Suprapubic skin (tissue), 4 donors: Measurements from ENCODE around the gene PDE11A. TPM values are rescaled to one million over a fixed set of nuclear protein-coding genes. Genes with fewer than 3 reads are reported as not detected.

ENCODE experiments used
- DNase-seq, 2 donors: peaks; one replicate each; pipeline ENCODE4 v3.0.0-alpha.2; 2019; ENCODE audit warnings: low spot score in 2 of 2
- H3K27ac ChIP-seq: fragments of 200-600 bp; sonication (generic); one replicate; pipeline ENCODE4 v1.5.1; 2019
- H3K27me3 ChIP-seq: fragments of 200-600 bp; sonication (generic); one replicate; pipeline ENCODE4 v1.5.1; 2019
- H3K36me3 ChIP-seq: fragments of 200-600 bp; sonication (generic); one replicate; pipeline ENCODE4 v1.5.1; 2019
- H3K4me1 ChIP-seq: fragments of 200-600 bp; sonication (generic); one replicate; pipeline ENCODE4 v1.5.1; 2019
- H3K4me3 ChIP-seq: fragments of 200-600 bp; sonication (generic); one replicate; pipeline ENCODE4 v1.5.1; 2019; ENCODE audit warnings: mild to moderate bottlenecking
- H3K9me3 ChIP-seq: fragments of 200-600 bp; sonication (generic); one replicate; pipeline ENCODE4 v1.5.1; 2019
- CTCF ChIP-seq, 2 donors: fragments of 200-600 bp in 1 of 2; fragments of 450-650 bp in 1 of 2; sonication (generic) in 1 of 2; IDR thresholded peaks; one replicate each; pipeline ENCODE4 v1.5.1; 2016 to 2019; ENCODE audit warnings: antibody characterized with exemption in 2 of 2, mild to moderate bottlenecking in 1 of 2, moderate library complexity in 1 of 2
- EP300 ChIP-seq: sonication (generic); formaldehyde crosslinking; IDR thresholded peaks from one replicate; pipeline ENCODE4 v1.6.1; 2017; ENCODE audit warnings: antibody characterized with exemption
- POLR2A ChIP-seq, 2 donors: fragments of 450-650 bp; IDR thresholded peaks; one replicate each; pipeline ENCODE4 v1.6.1; 2017; ENCODE audit warnings: antibody characterized with exemption in 2 of 2, mild to moderate bottlenecking in 2 of 2, moderate library complexity in 2 of 2
- POLR2AphosphoS5 ChIP-seq, 3 donors: sonication (generic); formaldehyde crosslinking; IDR thresholded peaks; one replicate each; pipeline ENCODE4 v1.6.1; 2017; ENCODE audit warnings: antibody characterized with exemption in 3 of 3
- WGBS: methylation state at CpG from one replicate; pipeline ENCODE4 v1.1.5; 2018; 5-methylcytosine and 5-hydroxymethylcytosine counted together
- total RNA-seq, 4 donors: library from RNA; depleted of rRNA; stranded (reverse); fragments of >200 nt; gene quantifications; one replicate each; pipeline ENCODE4 v1.1.0, GENCODE V29; 2016

Gene PDE11A
- total RNA-seq, 4 donors from 2014 or later, result 0.08 to 1.0 (median 0.36) TPM

DNA sequence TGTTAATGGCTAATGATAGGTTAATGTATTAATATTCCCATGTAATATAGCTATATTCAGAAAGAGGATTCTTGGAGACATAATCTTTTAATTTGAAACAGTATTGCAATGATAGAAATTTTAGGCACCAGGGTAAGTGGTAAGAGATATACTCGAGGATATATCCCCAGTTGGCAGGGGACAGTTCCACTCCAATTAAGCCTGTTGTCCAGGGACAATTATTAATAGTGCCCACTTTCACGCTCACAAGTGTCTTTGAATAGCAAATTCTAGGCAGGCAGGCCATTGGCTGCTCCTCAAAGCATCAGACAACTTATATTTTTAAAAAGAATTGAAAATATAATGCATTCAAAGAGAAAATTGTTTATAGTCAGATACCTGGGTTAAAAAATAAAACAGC is 190.7 kb downstream of the PDE11A start:
- DNase-seq, result no peak
- WGBS, result 71% methylated on average over 2 of the region's 2 CpGs
- Histone ChIP-seq H3K4me1 (peaks cover 8% of the 10 kb centered on the region), H3K27me3 (no peaks in the 10 kb centered on the region), H3K4me3 (no peak overlapping the region), H3K9me3 (no peaks in the 10 kb centered on the region), H3K27ac (no peak overlapping the region), H3K36me3 (no peaks in the 10 kb centered on the region)
- no peak for TF ChIP-seq POLR2A (IDR thresholded peaks at IDR 0.05)

DNA sequence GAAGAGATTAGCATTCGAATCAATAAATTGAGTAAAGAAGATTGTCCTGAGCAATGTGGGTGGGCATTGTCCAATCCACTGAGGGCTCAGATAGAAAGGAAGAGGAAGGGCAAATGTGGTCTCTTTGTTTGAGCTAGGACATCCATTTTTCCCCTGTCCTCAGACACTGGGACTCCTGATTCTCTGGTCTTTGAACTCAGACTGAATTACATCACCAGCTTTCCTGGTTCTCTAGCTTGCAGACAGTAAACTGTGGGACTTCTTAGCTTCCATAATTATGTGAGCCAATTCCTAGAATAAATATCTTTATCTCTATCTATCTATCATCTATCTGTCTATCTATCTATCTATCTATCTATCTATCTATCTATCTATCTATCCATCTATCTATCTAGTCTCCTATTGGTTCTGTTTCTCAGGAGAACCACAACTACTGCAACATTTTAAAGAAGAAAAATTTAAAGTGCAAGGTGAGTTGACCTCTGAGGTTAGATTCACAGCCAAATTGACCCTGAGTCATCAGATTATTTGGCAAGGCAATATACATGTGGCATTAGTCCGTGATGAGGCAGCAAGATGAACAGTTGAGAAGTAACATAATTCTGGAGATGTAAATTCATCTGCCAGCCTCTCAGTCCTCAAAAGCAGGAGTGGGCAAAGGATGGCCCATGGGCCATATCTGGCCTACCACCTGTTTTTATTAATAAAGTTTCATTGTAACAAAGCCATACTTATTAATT is 191.4 kb downstream of the PDE11A start:
- Histone ChIP-seq H3K4me3 (no peak overlapping the region), H3K27ac (no peak overlapping the region), H3K4me1 (peaks cover 8% of the 10 kb centered on the region), H3K9me3 (no peaks in the 10 kb centered on the region), H3K27me3 (no peaks in the 10 kb centered on the region), H3K36me3 (no peaks in the 10 kb centered on the region)
- no peak for DNase-seq
- WGBS, result 71% methylated on average over 2 of the region's 2 CpGs
- TF ChIP-seq EP300 (no peak), POLR2A (IDR thresholded peaks at IDR 0.05) (no peak), POLR2AphosphoS5 (IDR thresholded peaks at IDR 0.05) (no peak), CTCF (IDR thresholded peaks at IDR 0.05) (no peak)

- WGBS, result 92% methylated on average over 2 of the region's 2 CpGs
- Histone ChIP-seq H3K27me3 (no peaks in the 10 kb centered on the region), H3K4me3 (no peak overlapping the region), H3K27ac (no peak overlapping the region), H3K4me1 (peaks cover 8% of the 10 kb centered on the region), H3K36me3 (no peaks in the 10 kb centered on the region), H3K9me3 (no peaks in the 10 kb centered on the region)
- no peak for DNase-seq
- TF ChIP-seq CTCF (IDR thresholded peaks at IDR 0.05) (no peak), POLR2AphosphoS5 (IDR thresholded peaks at IDR 0.05) (no peak), EP300 (no peak), POLR2A (IDR thresholded peaks at IDR 0.05) (no peak)
These were observed 192.3 kb downstream of the PDE11A start for GRCh38 chr2:177880285-177880684.

DNA sequence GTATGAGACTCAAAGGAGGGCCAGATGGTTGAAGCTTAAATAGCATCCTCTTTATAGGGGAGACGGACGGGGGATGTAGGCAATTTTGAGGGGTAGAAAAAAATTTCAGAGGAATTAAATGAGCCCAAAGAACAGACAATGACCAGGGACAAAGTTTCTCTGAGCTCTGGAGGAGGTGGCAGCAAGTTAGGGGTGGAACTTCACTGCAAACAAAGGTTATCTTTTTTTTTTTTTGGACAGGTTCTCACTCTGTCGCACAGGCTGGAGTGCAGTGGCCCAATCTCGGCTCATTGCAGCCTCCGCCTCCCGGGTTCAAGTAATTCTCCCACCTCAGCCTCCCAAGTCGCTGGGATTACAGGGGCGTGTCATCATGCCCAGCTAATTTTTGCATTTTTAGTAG is 195.6 kb downstream of the PDE11A start:
- Histone ChIP-seq H3K4me3 (no peak overlapping the region), H3K4me1 (no peaks in the 10 kb centered on the region), H3K27me3 (no peaks in the 10 kb centered on the region), H3K9me3 (no peaks in the 10 kb centered on the region), H3K27ac (no peak overlapping the region), H3K36me3 (no peaks in the 10 kb centered on the region)
- TF ChIP-seq EP300, result no peak
- TF ChIP-seq POLR2AphosphoS5 (IDR thresholded peaks at IDR 0.05), result no peak
- no peak for TF ChIP-seq POLR2A (IDR thresholded peaks at IDR 0.05)
- TF ChIP-seq CTCF (IDR thresholded peaks at IDR 0.05), result no peak
- WGBS, result 84% methylated on average over 8 of the region's 8 CpGs
- DNase-seq, result no peak

DNA sequence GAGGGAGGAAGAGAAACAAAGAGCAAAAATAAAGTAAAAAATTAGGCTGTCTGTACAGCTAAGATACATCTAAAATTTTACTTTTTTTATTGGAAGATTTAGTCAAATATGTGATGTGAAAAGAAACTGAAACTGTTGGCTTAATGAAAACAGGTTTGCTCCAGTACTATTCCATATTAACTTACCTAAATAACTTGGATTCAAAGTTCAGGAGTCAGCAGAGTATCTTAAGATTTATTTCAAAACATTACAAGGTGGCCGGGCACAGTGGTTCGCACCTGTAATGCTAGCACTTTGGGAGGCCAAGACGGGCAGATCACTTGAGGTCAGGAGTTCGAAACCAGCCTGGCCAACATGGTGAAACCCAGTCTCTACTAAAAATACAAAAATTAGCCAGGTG is 197.9 kb downstream of the PDE11A start:
- Histone ChIP-seq H3K9me3 (no peaks in the 10 kb centered on the region), H3K36me3 (no peaks in the 10 kb centered on the region), H3K4me1 (no peaks in the 10 kb centered on the region), H3K27me3 (no peaks in the 10 kb centered on the region), H3K4me3 (no peak overlapping the region), H3K27ac (no peak overlapping the region)
- WGBS, result 95% methylated on average over 4 of the region's 4 CpGs
- TF ChIP-seq POLR2A (IDR thresholded peaks at IDR 0.05) (no peak), EP300 (no peak), CTCF (IDR thresholded peaks at IDR 0.05) (no peak)
- DNase-seq, result no peak

GRCh38 chr2:177873915-177874314 is 198.7 kb downstream of the PDE11A start:
- H3K9me3 ChIP-seq, result no peaks in the 10 kb centered on the region
- H3K4me1 ChIP-seq, result no peaks in the 10 kb centered on the region
- TF ChIP-seq POLR2AphosphoS5 (IDR thresholded peaks at IDR 0.05) (no peak), EP300 (no peak)
- no peaks in the 10 kb centered on the region for H3K27me3 ChIP-seq
- no peak overlapping the region for H3K27ac ChIP-seq
- no peaks in the 10 kb centered on the region for H3K36me3 ChIP-seq
- H3K4me3 ChIP-seq, result no peak overlapping the region
- DNase-seq, result no peak
- WGBS, result 86% methylated on average over 1 of the region's 1 CpG
